Epithelial cell of prostate (primary cell): Measurements from ENCODE around the gene KIAA0586.
"Not testable (repeated sequence)": the region's sequence is repeated elsewhere in the genome, so short reads cannot be mapped to it uniquely, and the experiment has no call there.

ENCODE experiments used
- DNase-seq: peaks from one replicate; pipeline ENCODE4 v3.0.0-alpha.2; 2011; ENCODE audit warnings: low read depth, low spot score
- H3K27ac ChIP-seq: fragments of 450-650 bp; 2 replicates; pipeline ENCODE4 v1.5.1; 2017; ENCODE audit warnings: mild to moderate bottlenecking

The KIAA0586 gene

DNA sequence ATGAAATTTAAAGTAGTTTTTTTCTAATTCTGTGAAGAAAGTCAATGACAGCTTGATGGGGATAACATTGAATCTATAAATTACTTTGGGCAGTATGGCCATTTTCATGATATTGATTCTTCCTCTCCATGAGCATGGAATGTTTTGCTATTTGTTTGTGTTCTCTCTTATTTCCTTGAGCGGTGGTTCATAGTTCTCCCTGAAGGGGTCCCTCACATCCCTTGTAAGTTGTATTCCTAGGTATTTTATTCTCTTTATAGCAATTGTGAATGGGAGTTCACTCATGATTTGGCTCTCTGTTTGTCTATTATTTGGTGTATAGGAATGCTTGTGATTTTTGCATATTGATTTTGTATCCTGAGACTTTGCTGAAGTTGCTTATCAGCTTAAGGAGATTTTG is 153.9 kb downstream of the KIAA0586 start:
- not testable (repeated sequence) for DNase-seq, H3K27ac ChIP-seq

GRCh38 chr14:58584383-58584782 is 156.9 kb downstream of the KIAA0586 start:
- H3K27ac ChIP-seq: no peak overlapping the region

DNA sequence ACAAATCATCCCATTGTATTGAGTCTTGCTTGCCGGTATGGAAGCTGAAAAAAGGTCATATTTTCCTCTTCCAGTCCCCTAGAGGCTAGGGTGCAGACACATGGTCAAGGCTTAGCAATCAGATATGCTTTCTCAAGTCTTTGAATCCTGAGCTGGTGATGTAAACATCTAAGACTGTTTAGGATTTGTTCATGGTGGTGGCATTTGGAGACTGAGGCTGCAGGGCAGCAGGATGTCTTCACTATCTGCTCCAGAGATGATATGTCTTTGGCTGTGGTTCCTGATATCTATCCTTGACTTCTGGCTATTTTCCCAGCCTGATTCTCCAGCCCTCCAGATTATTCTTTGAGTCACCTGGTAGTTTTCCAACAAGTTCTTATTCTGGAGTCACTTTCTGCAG is 159.8 kb downstream of the KIAA0586 start:
- DNase-seq: no peak
- no peak overlapping the region for H3K27ac ChIP-seq

More at GRCh38 chr14:58584383-58584782, 156.9 kb downstream of the KIAA0586 start:
- no peak for DNase-seq

DNA sequence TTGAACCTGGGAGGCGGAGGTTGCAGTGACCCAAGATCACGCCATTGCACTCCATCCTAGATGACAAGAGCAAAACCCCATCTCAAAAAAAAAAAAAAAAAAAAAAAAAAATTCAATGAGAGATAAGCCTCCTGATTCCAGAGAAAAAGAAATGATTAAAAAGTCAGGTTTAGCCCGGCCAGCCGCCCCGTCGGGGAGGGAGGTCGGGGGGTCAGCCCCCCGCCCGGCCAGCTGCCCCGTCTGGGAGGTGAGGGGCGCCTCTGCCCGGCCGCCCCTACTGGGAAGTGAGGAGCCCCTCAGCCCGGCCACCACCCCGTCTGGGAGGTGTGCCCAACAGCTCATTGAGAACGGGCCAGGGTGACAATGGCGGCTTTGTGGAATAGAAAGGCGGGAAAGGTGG is 160.8 kb downstream of the KIAA0586 start:
- DNase-seq, H3K27ac ChIP-seq: not testable (repeated sequence)

DNA sequence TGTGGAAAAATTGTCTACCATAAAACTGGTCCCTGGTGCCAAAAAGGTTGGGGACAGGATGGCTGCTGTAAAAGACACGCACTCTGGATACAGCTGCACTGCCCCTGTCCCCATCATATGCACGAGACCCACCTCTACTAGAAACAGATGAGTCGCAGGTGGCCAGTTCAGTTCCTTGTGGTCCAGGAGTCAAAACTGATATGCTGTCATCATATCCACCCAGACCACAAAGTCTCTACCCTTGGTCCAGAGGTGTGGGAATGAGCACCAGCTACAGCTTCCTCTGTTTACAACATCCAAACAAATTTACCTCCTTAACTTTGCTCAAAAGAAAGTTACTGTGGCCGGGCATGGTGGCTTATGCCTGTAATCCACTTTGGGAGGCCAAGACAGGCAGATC is 166.5 kb downstream of the KIAA0586 start:
- DNase-seq: no peak
- H3K27ac ChIP-seq: no peak overlapping the region

GRCh38 chr14:58597041-58597440 is 169.5 kb downstream of the KIAA0586 start:
- no peak overlapping the region for H3K27ac ChIP-seq
- DNase-seq: no peak

DNA sequence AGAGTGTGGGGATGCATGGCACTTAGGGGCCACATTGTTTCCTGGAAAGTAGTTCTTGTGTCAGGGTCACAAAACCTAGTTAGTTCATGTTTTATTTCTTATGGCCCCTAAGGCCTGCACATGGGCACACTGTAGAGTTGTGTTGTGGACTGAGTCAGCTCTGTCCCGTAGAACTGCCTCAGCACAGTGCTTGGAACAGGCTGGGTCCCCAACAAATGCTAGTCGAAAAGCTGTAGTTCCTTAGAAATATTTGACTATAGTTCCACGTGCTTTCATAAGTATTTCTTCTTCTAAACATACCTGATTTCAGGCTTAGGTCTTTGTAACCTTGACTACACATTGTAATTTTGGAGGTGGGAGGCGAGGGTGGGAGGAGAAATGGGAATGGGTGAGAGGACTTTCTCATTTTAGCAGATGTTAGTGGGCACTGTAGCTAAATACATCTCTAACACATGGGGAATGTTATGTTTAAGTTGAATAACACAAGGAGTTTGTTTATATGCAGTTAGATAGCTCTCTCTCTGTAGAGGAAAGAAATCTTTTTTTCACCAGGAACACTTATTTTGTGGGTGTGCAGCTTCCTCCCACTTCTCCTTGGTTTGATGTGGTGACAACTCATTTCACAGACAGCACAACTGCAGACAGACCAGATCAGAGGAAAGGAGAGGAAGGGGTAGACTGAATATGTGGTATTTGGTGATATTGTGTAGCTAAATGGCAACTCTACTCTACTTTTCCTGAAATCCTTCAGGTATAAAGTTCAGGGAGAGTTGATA is 170.7 kb downstream of the KIAA0586 start:
- no peak for DNase-seq

GRCh38 chr14:58598804-58599525 is 171.4 kb downstream of the KIAA0586 start:
- no peak for DNase-seq

More for the DNA sequence above, 170.7 kb downstream of the KIAA0586 start:
- H3K27ac ChIP-seq: no peak overlapping the region

GRCh38 chr14:58599707-58600106 is 172.2 kb downstream of the KIAA0586 start:
- no peak for DNase-seq
- no peak overlapping the region for H3K27ac ChIP-seq

More at GRCh38 chr14:58598804-58599525, 171.4 kb downstream of the KIAA0586 start:
- H3K27ac ChIP-seq: no peak overlapping the region
